ENCODE results near the gene HDAC8.

The HDAC8 gene

GRCh38 chrX:72314881-72315280 lies 257.8 kb downstream of the HDAC8 start:
- no peak overlapping the region for H3K27ac ChIP-seq
- TF ChIP-seq CTCF (conservative IDR thresholded peaks at IDR 0.05) (no peak), ZFX (IDR thresholded peaks at IDR 0.05) (no peak)

DNA sequence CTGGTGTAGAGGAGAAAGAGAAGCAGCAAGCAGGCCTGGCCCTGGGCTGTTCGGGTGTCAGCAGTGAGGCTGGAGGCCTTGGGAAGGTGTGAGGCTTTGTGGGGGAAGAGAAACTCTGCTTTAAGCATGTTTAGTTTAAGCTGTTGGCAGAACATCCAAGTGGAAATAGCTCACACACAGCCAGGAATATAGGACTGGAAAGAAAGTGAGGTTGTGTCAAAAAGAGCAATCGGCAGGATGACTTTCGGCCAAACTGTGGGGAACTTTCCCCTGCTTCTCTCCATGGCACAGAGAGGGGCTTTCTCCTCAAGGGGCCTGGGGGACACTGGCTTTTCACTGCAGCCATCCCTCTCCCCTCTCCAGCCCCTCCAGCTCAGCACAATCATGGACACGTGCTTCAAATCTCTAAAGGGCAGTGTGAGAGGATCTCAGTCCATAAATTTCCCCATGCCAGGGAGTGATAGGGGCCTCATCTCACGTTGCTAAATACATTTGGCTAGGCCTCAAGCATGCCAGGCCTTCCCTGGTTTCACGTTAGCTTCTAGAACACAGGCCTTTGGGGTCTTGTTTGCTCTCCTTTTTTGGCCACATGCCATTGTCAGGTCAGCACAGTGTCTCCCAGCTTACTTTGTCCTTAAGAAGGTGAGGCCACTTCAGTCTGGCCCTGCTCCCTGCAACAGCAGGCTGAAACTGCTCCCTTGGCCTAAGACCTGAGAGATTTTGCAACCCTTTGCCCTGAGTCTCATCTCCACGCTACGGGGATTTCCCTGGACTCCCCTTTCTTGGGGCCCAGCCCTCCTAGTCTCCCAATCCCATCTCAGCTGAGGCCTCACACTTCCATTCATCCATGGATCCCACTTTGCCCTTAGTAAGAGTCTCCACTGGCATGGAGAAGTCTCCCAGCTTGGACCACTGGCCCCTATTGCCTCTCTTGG lies 258.7 kb downstream of the HDAC8 start:
- H3K27ac ChIP-seq: no peak overlapping the region
- TF ChIP-seq ZFX (IDR thresholded peaks at IDR 0.05) (no peak), CTCF (conservative IDR thresholded peaks at IDR 0.05) (no peak)

DNA sequence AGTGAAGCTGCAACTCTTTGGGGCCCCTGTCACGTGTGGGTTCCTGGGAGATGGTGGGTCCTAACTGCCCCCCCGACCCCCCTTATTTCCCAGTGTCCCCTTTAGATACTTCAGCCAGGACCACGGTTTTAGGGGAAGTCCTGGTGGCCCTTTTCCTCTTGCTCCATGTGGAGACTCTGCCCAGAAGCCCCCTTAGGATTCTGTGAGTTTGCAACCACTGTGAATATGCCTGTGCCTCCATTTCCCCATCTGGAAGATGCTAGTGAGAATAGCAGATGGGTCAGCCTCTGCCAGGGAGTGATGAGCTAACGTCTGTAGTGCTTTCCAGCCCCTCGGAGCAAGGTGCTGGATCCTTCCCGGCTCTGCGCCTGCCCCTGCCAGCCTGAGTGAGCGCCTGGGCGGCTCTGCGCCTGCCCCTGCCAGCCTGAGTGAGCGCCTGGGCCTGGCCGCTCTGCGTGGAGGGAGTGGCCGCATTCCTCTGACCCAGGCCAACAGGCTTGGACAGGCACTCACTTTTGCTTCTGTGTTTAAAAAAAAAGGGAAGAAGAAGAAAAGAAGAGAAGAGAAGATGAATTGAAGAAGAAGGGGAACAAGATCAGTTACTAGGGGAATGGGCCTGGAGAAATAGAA lies 260.2 kb downstream of the HDAC8 start:
- no peak overlapping the region for H3K27ac ChIP-seq
- TF ChIP-seq CTCF (conservative IDR thresholded peaks at IDR 0.05): no peak
- TF ChIP-seq ZFX (IDR thresholded peaks at IDR 0.05): no peak

DNA sequence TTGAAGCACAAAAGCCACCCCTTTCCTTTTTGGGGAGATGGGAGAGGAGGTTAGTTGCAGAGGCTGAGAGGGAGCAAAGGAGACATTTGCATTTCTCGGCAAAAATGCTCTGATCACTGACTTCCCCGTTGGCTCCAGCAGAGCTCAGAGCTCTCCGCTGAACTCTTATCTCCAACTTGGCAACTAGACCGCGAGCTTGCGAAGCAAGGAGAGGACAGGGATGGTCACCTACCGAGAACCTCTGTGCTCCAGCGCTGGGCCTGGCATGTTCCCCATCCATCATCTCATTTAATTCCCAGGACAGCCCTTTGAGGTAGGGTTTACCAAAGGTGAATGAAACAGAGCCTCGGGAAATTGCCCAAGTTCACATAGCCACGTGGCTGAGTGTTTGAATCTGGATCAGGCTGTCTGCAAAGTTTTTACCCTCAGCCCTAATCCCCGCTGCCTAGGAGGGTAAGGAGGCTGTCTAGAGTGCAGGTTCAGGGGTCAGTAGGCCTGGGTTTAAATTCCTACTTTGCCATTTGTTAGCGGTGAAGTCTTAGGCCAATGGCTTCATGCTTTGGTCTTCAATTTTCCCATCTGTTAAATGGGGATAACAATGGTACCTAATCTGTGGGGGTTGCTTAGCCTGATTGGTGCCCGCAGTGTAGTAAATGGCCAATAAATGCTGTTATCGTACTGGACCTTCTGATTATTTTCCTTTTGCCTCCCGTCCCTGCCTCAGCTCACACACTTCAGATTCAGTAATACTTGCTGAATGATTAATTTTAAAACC lies 263.2 kb downstream of the HDAC8 start:
- peak overlapping the region; percentile 32; the same call in 1 of the 2 replicates for H3K27ac ChIP-seq
- TF ChIP-seq CTCF (conservative IDR thresholded peaks at IDR 0.05) (no peak), ZFX (IDR thresholded peaks at IDR 0.05) (no peak)

DNA sequence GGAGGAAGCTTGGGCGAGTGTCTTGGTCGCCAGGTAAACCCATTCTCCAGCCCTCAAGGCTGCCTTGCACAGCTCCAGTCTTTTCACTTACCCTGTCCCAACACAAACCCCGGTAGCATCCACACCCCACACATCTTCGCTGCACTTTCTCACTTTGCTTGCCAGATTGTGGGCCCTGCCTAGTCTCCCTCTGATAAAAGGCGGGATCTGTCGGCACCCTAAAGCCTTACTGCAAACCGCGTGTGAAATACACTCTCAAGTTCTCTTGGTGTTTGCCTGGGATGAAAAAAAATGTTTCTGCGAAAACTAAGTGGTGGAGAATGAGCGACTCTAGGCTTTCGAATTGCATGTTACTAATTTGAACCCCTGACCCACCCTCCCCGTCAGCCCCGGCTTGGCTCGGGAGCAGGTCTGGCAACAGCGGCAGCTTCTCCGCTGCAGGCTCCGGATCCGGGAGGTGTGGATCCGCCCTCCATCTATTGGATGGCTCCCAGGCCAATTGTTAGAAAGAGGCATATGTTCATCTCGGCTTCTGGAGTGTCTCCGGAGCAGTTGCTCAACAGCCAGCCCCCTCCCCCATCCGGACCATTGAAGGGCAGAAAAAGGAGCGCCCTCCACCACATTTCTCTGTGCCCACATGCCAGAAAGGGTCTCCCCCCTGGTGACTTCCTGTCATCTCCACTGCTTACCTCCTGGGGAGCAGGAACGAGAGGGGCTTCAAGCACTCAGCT lies 263.9 kb downstream of the HDAC8 start:
- peak overlapping the region; percentile 32; the same call in 1 of the 2 replicates for H3K27ac ChIP-seq
- TF ChIP-seq CTCF (conservative IDR thresholded peaks at IDR 0.05): no peak

DNA sequence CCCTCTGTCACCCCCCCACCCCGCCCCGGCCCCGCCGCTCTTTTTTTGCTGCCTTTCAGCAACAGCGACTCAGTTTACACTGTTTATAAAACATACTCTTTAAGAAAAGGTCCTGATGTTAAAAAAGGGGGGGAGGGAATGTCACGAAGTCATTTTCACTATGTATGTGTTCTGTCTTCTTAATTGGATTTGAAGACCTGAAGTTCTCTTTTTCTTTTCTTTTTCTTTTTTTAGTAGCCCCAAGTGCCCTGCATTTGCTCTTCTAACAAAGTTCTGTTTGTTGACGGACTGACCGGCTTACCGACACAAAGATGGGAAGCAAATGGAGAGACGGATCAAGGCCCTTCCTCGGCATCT lies 264.5 kb downstream of the HDAC8 start:
- TF ChIP-seq ZFX (IDR thresholded peaks at IDR 0.05) (no peak), CTCF (conservative IDR thresholded peaks at IDR 0.05) (no peak)
- no peak overlapping the region for H3K27ac ChIP-seq

Measured in C4-2B (cell line).